NOMO-1 (cell line): ENCODE data around the gene ADCYAP1R1.
A peak's percentile ranks its signal among the peaks of the same experiment; 100 is the strongest.
"Not testable (repeated sequence)": the region's sequence is repeated elsewhere in the genome, so short reads cannot be mapped to it uniquely, and the experiment has no call there.

ENCODE experiments used
- DNase-seq, 2 experiments: peaks; one replicate each; lab custom pipeline; 2025; ENCODE audit not compliant: unreplicated experiment in 2 of 2; lab: John Stamatoyannopoulos, UW

Gene ADCYAP1R1

GRCh38 chr7:31123726-31124125, 71.6 kb downstream of the ADCYAP1R1 start:
- no peak for DNase-seq

- DNase-seq: no peak
Measured at GRCh38 chr7:31125171-31125570, 73.1 kb downstream of the ADCYAP1R1 start.

GRCh38 chr7:31126976-31127375, 74.9 kb downstream of the ADCYAP1R1 start:
- DNase-seq: no peak

- DNase-seq: no peak
Measured at GRCh38 chr7:31129067-31129466, 77.0 kb downstream of the ADCYAP1R1 start.

- DNase-seq: no peak
Measured at GRCh38 chr7:31133497-31133896, 81.4 kb downstream of the ADCYAP1R1 start.

- peak; percentile 26 to 55 for DNase-seq
Measured at GRCh38 chr7:31134246-31135188, 82.4 kb downstream of the ADCYAP1R1 start.

- DNase-seq: no peak
Measured at GRCh38 chr7:31137234-31137633, 85.1 kb downstream of the ADCYAP1R1 start.

GRCh38 chr7:31145339-31145738, 93.2 kb downstream of the ADCYAP1R1 start:
- no peak for DNase-seq

- DNase-seq: no peak
Measured at GRCh38 chr7:31146030-31146429, 93.9 kb downstream of the ADCYAP1R1 start.

- DNase-seq: no peak
Measured at GRCh38 chr7:31146538-31146937, 94.4 kb downstream of the ADCYAP1R1 start.

- no peak for DNase-seq
Measured at GRCh38 chr7:31151849-31152248, 99.7 kb downstream of the ADCYAP1R1 start.

- not testable (repeated sequence) for DNase-seq
Measured at GRCh38 chr7:31153318-31153717, 101.2 kb downstream of the ADCYAP1R1 start.

- DNase-seq: no peak
Measured at GRCh38 chr7:31160941-31161340, 108.8 kb downstream of the ADCYAP1R1 start.
